ENCODE results near the gene MMS22L.

Gene MMS22L

GRCh38 chr6:97246842-97247241 is 36.2 kb downstream of the MMS22L start:
- no peak for TF ChIP-seq POLR2AphosphoS5 (IDR thresholded peaks at IDR 0.05; ENCODE audit: low read depth)
- TF ChIP-seq GABPA (IDR thresholded peaks at IDR 0.05; ENCODE audit: low read depth), result no peak
- TF ChIP-seq CTCF (IDR thresholded peaks at IDR 0.05; ENCODE audit: insufficient read depth, low read length), result no peak
- TF ChIP-seq REST (IDR thresholded peaks at IDR 0.05; ENCODE audit: insufficient replicate concordance, low read depth), result no peak
- no peak for TF ChIP-seq SPI1 (IDR thresholded peaks at IDR 0.05; ENCODE audit: borderline replicate concordance, low read depth)
- Histone ChIP-seq H3K27ac (replicated peaks) (no peak overlapping the region), H3K4me3 (replicated peaks; ENCODE audit: insufficient read depth, low read length) (no peak overlapping the region)

GRCh38 chr6:97240222-97240621 is 42.8 kb downstream of the MMS22L start:
- Histone ChIP-seq H3K27ac (replicated peaks) (no peak overlapping the region), H3K27me3 (ENCODE audit: insufficient read depth, poor library complexity, severe bottlenecking) (no peaks in the 10 kb centered on the region), H3K4me3 (replicated peaks; ENCODE audit: insufficient read depth, low read length) (no peak overlapping the region)
- DNase-seq (ENCODE audit: low read depth in 1 of 2, low spot score in 1 of 2), result no peak
- TF ChIP-seq POLR2AphosphoS5 (IDR thresholded peaks at IDR 0.05; ENCODE audit: low read depth), result no peak
- TF ChIP-seq GABPA (IDR thresholded peaks at IDR 0.05; ENCODE audit: low read depth), result no peak
- TF ChIP-seq REST (IDR thresholded peaks at IDR 0.05; ENCODE audit: insufficient replicate concordance, low read depth), result no peak
- TF ChIP-seq SPI1 (IDR thresholded peaks at IDR 0.05; ENCODE audit: borderline replicate concordance, low read depth), result no peak
- TF ChIP-seq CTCF (IDR thresholded peaks at IDR 0.05; ENCODE audit: insufficient read depth, low read length), result no peak

More at GRCh38 chr6:97246842-97247241, 36.2 kb downstream of the MMS22L start:
- no peak for DNase-seq (ENCODE audit: low read depth in 1 of 2, low spot score in 1 of 2)
- H3K27me3 ChIP-seq (ENCODE audit: insufficient read depth, poor library complexity, severe bottlenecking), result no peaks in the 10 kb centered on the region

GRCh38 chr6:97231911-97232310 is 51.1 kb downstream of the MMS22L start:
- Histone ChIP-seq H3K4me3 (replicated peaks; ENCODE audit: insufficient read depth, low read length) (no peak overlapping the region), H3K27me3 (ENCODE audit: insufficient read depth, poor library complexity, severe bottlenecking) (no peaks in the 10 kb centered on the region), H3K27ac (replicated peaks) (no peak overlapping the region)
- no peak for TF ChIP-seq CTCF (IDR thresholded peaks at IDR 0.05; ENCODE audit: insufficient read depth, low read length)
- no peak for TF ChIP-seq GABPA (IDR thresholded peaks at IDR 0.05; ENCODE audit: low read depth)
- no peak for TF ChIP-seq REST (IDR thresholded peaks at IDR 0.05; ENCODE audit: insufficient replicate concordance, low read depth)
- no peak for DNase-seq (ENCODE audit: low read depth in 1 of 2, low spot score in 1 of 2)

All from HL-60 (cell line).